Vagina (tissue), 2 donors: ENCODE results near the gene DLL4.

Experiments used
- CTCF ChIP-seq, 3 experiments: fragments of 450-650 bp in 2 of 3; fragments of 200-600 bp in 1 of 3; sonication (generic) in 1 of 3; IDR thresholded peaks; one replicate each; pipeline ENCODE4 v1.5.1; 2017 to 2019; ENCODE audit warnings: antibody characterized with exemption in 3 of 3, mild to moderate bottlenecking in 2 of 3, moderate library complexity in 2 of 3
- POLR2AphosphoS5 ChIP-seq, 2 donors: sonication (generic); formaldehyde crosslinking; IDR thresholded peaks; one replicate each; pipeline ENCODE4 v1.9.0; 2017; ENCODE audit warnings: antibody characterized with exemption in 2 of 2, mild to moderate bottlenecking in 2 of 2, low read depth in 1 of 2; ENCODE audit not compliant: insufficient read depth in 1 of 2

GRCh38 chr15:40940296-40940801 is 11.2 kb downstream of the DLL4 start:
- TF ChIP-seq POLR2AphosphoS5 (IDR thresholded peaks at IDR 0.05; ENCODE audit: insufficient read depth in 1 of 2, low read depth in 1 of 2) (no peak), CTCF (IDR thresholded peaks at IDR 0.05) (no peak)
